ENCODE data around the gene YTHDF1. TPM values are rescaled to one million over a fixed set of nuclear protein-coding genes. Genes with fewer than 3 reads are reported as not detected.

Gene YTHDF1
- total and polyA plus RNA-seq, 2 experiments from 2014 or later: 29.5 to 40.0 TPM

GRCh38 chr20:63148696-63149095 lies 67.2 kb downstream of the YTHDF1 start:
- no peaks in the 10 kb centered on the region for H3K9me3 ChIP-seq (ENCODE audit: low read depth)
- no peak for DNase-seq (ENCODE audit: low read depth in 1 of 2, low spot score in 1 of 2)
- H3K36me3 ChIP-seq: no peaks in the 10 kb centered on the region
- H3K27ac ChIP-seq: no peak overlapping the region
- TF ChIP-seq CTCF (IDR thresholded peaks at IDR 0.05; ENCODE audit: low read depth, low read length): no peak
- H3K4me3 ChIP-seq: no peak overlapping the region
- no peaks in the 10 kb centered on the region for H3K4me1 ChIP-seq (ENCODE audit: low read depth)
- peaks cover 9% of the 10 kb centered on the region for H3K27me3 ChIP-seq

- Histone ChIP-seq H3K4me1 (ENCODE audit: low read depth) (no peaks in the 10 kb centered on the region), H3K27ac (no peak overlapping the region), H3K36me3 (no peaks in the 10 kb centered on the region)
These were observed 68.4 kb downstream of the YTHDF1 start for GRCh38 chr20:63147532-63147931.

More at GRCh38 chr20:63147532-63147931, 68.4 kb downstream of the YTHDF1 start:
- H3K4me3 ChIP-seq: no peak overlapping the region
- H3K9me3 ChIP-seq (ENCODE audit: low read depth): no peaks in the 10 kb centered on the region
- no peak for DNase-seq (ENCODE audit: low read depth in 1 of 2, low spot score in 1 of 2)
- TF ChIP-seq CTCF (IDR thresholded peaks at IDR 0.05; ENCODE audit: low read depth, low read length): no peak
- no peaks in the 10 kb centered on the region for H3K27me3 ChIP-seq

Other genes starting within 250 kb of the YTHDF1 start
- not detected in 2 replicates for gene BHLHE23, start 209.2 kb downstream of the YTHDF1 start, total RNA-seq
- gene BHLHE23, start 209.2 kb downstream of the YTHDF1 start, polyA plus RNA-seq: not detected in 2 replicates
- 0.21 and 0.54 TPM in 2 replicates for gene BIRC7, start 19.8 kb upstream of the YTHDF1 start, total RNA-seq
- gene BIRC7, start 19.8 kb upstream of the YTHDF1 start, polyA plus RNA-seq: not detected in 2 replicates
- 1.1 TPM in 1 of 2 replicates, not detected in the other for gene NKAIN4, start 38.3 kb upstream of the YTHDF1 start, total RNA-seq
- 0.44 TPM in 1 of 2 replicates, not detected in the other for gene NKAIN4, start 38.3 kb upstream of the YTHDF1 start, polyA plus RNA-seq
- 63.2 and 96.5 TPM in 2 replicates for gene ARFGAP1, start 56.7 kb upstream of the YTHDF1 start, total RNA-seq
- 85.3 and 94.5 TPM in 2 replicates for gene ARFGAP1, start 56.7 kb upstream of the YTHDF1 start, polyA plus RNA-seq
- gene COL20A1, start 77.1 kb upstream of the YTHDF1 start, total RNA-seq: 0.85 TPM in 1 of 2 replicates, not detected in the other
- 1.4 TPM in 1 of 2 replicates, not detected in the other for gene COL20A1, start 77.1 kb upstream of the YTHDF1 start, polyA plus RNA-seq
- 0.11 and 0.15 TPM in 2 replicates for gene CHRNA4, start 145.2 kb upstream of the YTHDF1 start, total RNA-seq
- not detected in 2 replicates for gene CHRNA4, start 145.2 kb upstream of the YTHDF1 start, polyA plus RNA-seq